H9 (cell line): ENCODE measurements around the gene RERE. TPM values are rescaled to one million over a fixed set of nuclear protein-coding genes. Genes with fewer than 3 reads are reported as not detected.
A peak's percentile ranks its signal among the peaks of the same experiment; 100 is the strongest.

Source experiments
- DNase-seq: peaks from one replicate; pipeline ENCODE4 v3.0.0-alpha.2; 2017
- H2AFZ ChIP-seq: one replicate; pipeline ENCODE4 v1.6.1; 2013; ENCODE audit warnings: mild to moderate bottlenecking, low read length, control low read depth, moderate library complexity
- H2AK5ac ChIP-seq: 2 replicates; pipeline ENCODE4 v1.6.1; 2013; ENCODE audit warnings: low read length, control low read depth, mixed read lengths; ENCODE audit not compliant: insufficient read length
- H2BK120ac ChIP-seq: one replicate; pipeline ENCODE4 v1.6.1; 2013; ENCODE audit warnings: low read depth, mild to moderate bottlenecking, low read length, control low read depth, inconsistent platforms; ENCODE audit not compliant: poor library complexity, severe bottlenecking
- H2BK12ac ChIP-seq: 2 replicates; pipeline ENCODE4 v1.6.1; 2013; ENCODE audit warnings: low read length, control low read depth, mixed read lengths, low read depth; ENCODE audit not compliant: insufficient read length
- H2BK15ac ChIP-seq: 2 replicates; pipeline ENCODE4 v1.6.1; 2013; ENCODE audit warnings: low read depth, low read length, control low read depth
- H2BK20ac ChIP-seq: one replicate; pipeline ENCODE4 v1.6.1; 2013; ENCODE audit warnings: low read depth, mild to moderate bottlenecking, low read length, control low read depth, inconsistent platforms; ENCODE audit not compliant: poor library complexity, severe bottlenecking
- H2BK5ac ChIP-seq: 2 replicates; pipeline ENCODE4 v1.6.1; 2013; ENCODE audit warnings: low read length, control low read depth, mixed read lengths; ENCODE audit not compliant: insufficient read length
- H3K14ac ChIP-seq: 2 replicates; pipeline ENCODE4 v1.6.1; 2013; ENCODE audit warnings: low read length, control low read depth; ENCODE audit not compliant: insufficient read depth
- H3K18ac ChIP-seq: 2 replicates; pipeline ENCODE4 v1.6.1; 2013; ENCODE audit warnings: low read depth, mild to moderate bottlenecking, mixed read lengths, low read length, control low read depth; ENCODE audit not compliant: insufficient read length
- H3K23ac ChIP-seq: 2 replicates; pipeline ENCODE4 v1.6.1; 2013; ENCODE audit warnings: low read length, control low read depth, mixed read lengths, low read depth; ENCODE audit not compliant: insufficient read length
- H3K23me2 ChIP-seq: 2 replicates; pipeline ENCODE4 v1.6.1; 2013; ENCODE audit warnings: low read depth, mild to moderate bottlenecking, mixed read lengths, low read length, control low read depth; ENCODE audit not compliant: insufficient read length, poor library complexity, severe bottlenecking
- H3K27ac ChIP-seq: 2 replicates; pipeline ENCODE4 v1.5.1; 2013; ENCODE audit warnings: low read length, control low read depth, mixed read lengths, low read depth; ENCODE audit not compliant: insufficient read length
- H3K27me3 ChIP-seq: 2 replicates; pipeline ENCODE4 v1.6.1; 2013; ENCODE audit warnings: low read length, control low read depth, inconsistent platforms; ENCODE audit not compliant: insufficient read depth
- H3K4ac ChIP-seq: 2 replicates; pipeline ENCODE4 v1.6.1; 2013; ENCODE audit warnings: low read depth, mild to moderate bottlenecking, control low read depth, inconsistent platforms, low read length, moderate library complexity
- H3K4me1 ChIP-seq: 2 replicates; pipeline ENCODE4 v1.6.1; 2013; ENCODE audit warnings: low read length, control low read depth, inconsistent platforms; ENCODE audit not compliant: insufficient read depth
- H3K4me2 ChIP-seq: 2 replicates; pipeline ENCODE4 v1.6.1; 2013; ENCODE audit warnings: low read length, control low read depth, mixed read lengths; ENCODE audit not compliant: insufficient read length, insufficient read depth
- H3K56ac ChIP-seq: 2 replicates; pipeline ENCODE4 v1.6.1; 2013; ENCODE audit warnings: low read depth, mild to moderate bottlenecking, mixed read lengths, low read length, control low read depth; ENCODE audit not compliant: insufficient read length
- H3K79me1 ChIP-seq: 2 replicates; pipeline ENCODE4 v1.6.1; 2013; ENCODE audit warnings: low read depth, mild to moderate bottlenecking, moderate library complexity, low read length, control low read depth, inconsistent platforms; ENCODE audit not compliant: insufficient read depth, poor library complexity, severe bottlenecking
- H3K79me2 ChIP-seq: 2 replicates; pipeline ENCODE4 v1.6.1; 2013; ENCODE audit warnings: low read length, control low read depth, inconsistent platforms; ENCODE audit not compliant: insufficient read depth
- H3K9ac ChIP-seq: 2 replicates; pipeline ENCODE4 v1.6.1; 2013; ENCODE audit warnings: low read length, control low read depth, mixed read lengths; ENCODE audit not compliant: insufficient read length; ENCODE audit errors: extremely low read depth
- H3K9me3 ChIP-seq: one replicate; pipeline ENCODE4 v1.6.1; 2013; ENCODE audit warnings: low read depth, low read length, inconsistent platforms; ENCODE audit not compliant: control insufficient read depth
- H3T11ph ChIP-seq: one replicate; pipeline ENCODE4 v1.6.1; 2013; ENCODE audit warnings: mild to moderate bottlenecking, low read length, control low read depth, inconsistent platforms
- H4K20me1 ChIP-seq: one replicate; pipeline ENCODE4 v1.6.1; 2013; ENCODE audit not compliant: control insufficient read depth, insufficient read length, insufficient read depth
- H4K5ac ChIP-seq: 2 replicates; pipeline ENCODE4 v1.6.1; 2013; ENCODE audit warnings: low read depth, mild to moderate bottlenecking, mixed read lengths, low read length, control low read depth; ENCODE audit not compliant: insufficient read length
- H4K8ac ChIP-seq: replicated peaks from 2 replicates; pipeline ENCODE4 v1.6.1; 2013; ENCODE audit warnings: low read length, control low read depth, mixed read lengths, low read depth; ENCODE audit not compliant: insufficient read length
- H4K91ac ChIP-seq: 2 replicates; pipeline ENCODE4 v1.6.1; 2013; ENCODE audit warnings: low read depth, mild to moderate bottlenecking, moderate library complexity, mixed read lengths, low read length, control low read depth; ENCODE audit not compliant: insufficient read length
- H3K27ac Mint-ChIP-seq, 3 experiments: 2 replicates in 2 of 3; 3 replicates in 1 of 3; pipeline ENCODE4 v1.8.0; 2020 to 2021; ENCODE audit warnings: mixed read lengths in 3 of 3, mild to moderate bottlenecking in 1 of 3, moderate library complexity in 1 of 3
- H3K27me3 Mint-ChIP-seq: 2 replicates; pipeline ENCODE4 v1.8.0; 2021; ENCODE audit warnings: low read depth, mild to moderate bottlenecking, moderate library complexity, mixed read lengths
- H3K36me3 Mint-ChIP-seq, 3 experiments: 2 replicates in 2 of 3; 3 replicates in 1 of 3; pipeline ENCODE4 v1.8.0; 2020 to 2021; ENCODE audit warnings: low read depth in 3 of 3, mixed read lengths in 3 of 3; ENCODE audit not compliant: insufficient read depth in 1 of 3
- H3K4me1 Mint-ChIP-seq, 2 experiments: 2 replicates each; pipeline ENCODE4 v1.8.0; 2020; ENCODE audit warnings: mixed read lengths in 2 of 2
- H3K4me3 Mint-ChIP-seq, 2 experiments: 2 replicates in 1 of 2; 3 replicates in 1 of 2; pipeline ENCODE4 v1.8.0; 2020 to 2021; ENCODE audit warnings: mild to moderate bottlenecking in 2 of 2, mixed read lengths in 2 of 2, moderate library complexity in 1 of 2
- H3K9me3 Mint-ChIP-seq, 2 experiments: 2 replicates in 1 of 2; 3 replicates in 1 of 2; pipeline ENCODE4 v1.8.0; 2020; ENCODE audit warnings: mild to moderate bottlenecking in 2 of 2, mixed read lengths in 2 of 2, moderate library complexity in 1 of 2
- CTCF ChIP-seq: fragments of 200-600 bp; sonication (generic); conservative IDR thresholded peaks from 3 replicates; pipeline ENCODE4 v1.8.0; 2021; ENCODE audit warnings: antibody characterized with exemption, mild to moderate bottlenecking
- WGBS: extraction: QIAGEN DNeasy Blood & Tissue Kit; methylation state at CpG from one replicate; pipeline ENCODE4 v1.1.7; 2013; ENCODE audit warnings: missing lambda C conversion rate, low lambda C conversion rate, mixed read lengths; ENCODE audit not compliant: insufficient read length; ENCODE audit errors: extremely low coverage; 5-methylcytosine and 5-hydroxymethylcytosine counted together
- total RNA-seq: library from RNA; stranded (reverse); gene quantifications from 2 replicates; pipeline ENCODE4 v1.2.1, GENCODE V29; 2021

RERE gene
- total RNA-seq, 1 experiment from 2014 or later: 103 TPM

DNA sequence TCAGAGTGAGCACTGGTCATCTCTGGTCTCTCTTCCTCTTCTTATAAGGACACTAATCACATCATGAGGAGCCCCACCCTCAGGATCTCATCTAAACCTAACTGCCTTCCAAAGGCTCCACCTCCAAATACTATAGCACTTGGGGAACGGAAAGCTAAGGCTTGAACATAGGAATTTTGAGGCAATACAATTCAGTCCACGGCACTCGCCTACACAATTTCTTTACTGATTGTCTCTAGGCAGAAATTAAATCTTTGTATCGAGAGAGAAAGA lies 127.3 kb downstream of the RERE start:
- no peak overlapping the region for H3K14ac ChIP-seq
- no peaks in the 10 kb centered on the region for H3K9me3 ChIP-seq
- no peaks in the 10 kb centered on the region for H3K27me3 ChIP-seq
- no peaks in the 10 kb centered on the region for H3K9me3 Mint-ChIP-seq
- no peak overlapping the region for H2BK5ac ChIP-seq
- H3K4me1 ChIP-seq: peaks cover 4% of the 10 kb centered on the region; the same call in 1 of the 2 replicates
- no peak overlapping the region for H3K56ac ChIP-seq
- peaks cover 10% of the 10 kb centered on the region for H3K79me1 ChIP-seq
- H2BK12ac ChIP-seq: no peak overlapping the region
- no peak overlapping the region for H3K23ac ChIP-seq
- peak overlapping the region; percentile 36 to 83 (median 80); a peak in 5 of 7 replicates for H3K27ac Mint-ChIP-seq
- H3K4me2 ChIP-seq: no peak overlapping the region
- no peak for DNase-seq
- no peak overlapping the region for H4K5ac ChIP-seq
- H3K79me2 ChIP-seq: peaks cover 59% of the 10 kb centered on the region
- no peaks in the 10 kb centered on the region for H3K27me3 Mint-ChIP-seq
- H4K20me1 ChIP-seq: no peaks in the 10 kb centered on the region
- WGBS: no CpG with 5 or more reads among the region's 4 CpGs
- peaks cover 0 to 7% (median 0%) of the 10 kb centered on the region in 3 experiments; a peak in 2 of 7 replicates for H3K36me3 Mint-ChIP-seq
- H3K4me3 Mint-ChIP-seq: no peak overlapping the region
- no peak overlapping the region for H2BK120ac ChIP-seq
- no peak overlapping the region for H2BK20ac ChIP-seq
- H4K91ac ChIP-seq: no peak overlapping the region
- no peak overlapping the region for H2BK15ac ChIP-seq
- H3T11ph ChIP-seq: no peak overlapping the region
- H3K23me2 ChIP-seq: no peaks in the 10 kb centered on the region
- H3K4ac ChIP-seq: no peak overlapping the region
- H2AFZ ChIP-seq: no peak overlapping the region
- peaks cover 57 to 62% of the 10 kb centered on the region in 2 experiments for H3K4me1 Mint-ChIP-seq
- no peak overlapping the region for H3K9ac ChIP-seq
- TF ChIP-seq CTCF: no peak
- H4K8ac ChIP-seq: no peak overlapping the region
- H2AK5ac ChIP-seq: no peak overlapping the region
- H3K27ac ChIP-seq: no peak overlapping the region
- no peak overlapping the region for H3K18ac ChIP-seq
